Vagina (tissue), 2 donors: ENCODE results near the gene CDK5R2.

ENCODE experiments used
- POLR2A ChIP-seq, 2 donors: fragments of 450-650 bp; IDR thresholded peaks; one replicate each; pipeline ENCODE4 v1.6.1; 2017; ENCODE audit warnings: antibody characterized with exemption in 2 of 2, mild to moderate bottlenecking in 2 of 2, moderate library complexity in 2 of 2
- POLR2AphosphoS5 ChIP-seq, 2 donors: sonication (generic); formaldehyde crosslinking; IDR thresholded peaks; one replicate each; pipeline ENCODE4 v1.9.0; 2017; ENCODE audit warnings: antibody characterized with exemption in 2 of 2, mild to moderate bottlenecking in 2 of 2, low read depth in 1 of 2; ENCODE audit not compliant: insufficient read depth in 1 of 2
- TF ChIP-seq, protein P1 (sequence below), 3 experiments: fragments of 450-650 bp in 2 of 3; fragments of 200-600 bp in 1 of 3; sonication (generic) in 1 of 3; IDR thresholded peaks; one replicate each; pipeline ENCODE4 v1.5.1; 2017 to 2019; ENCODE audit warnings: antibody characterized with exemption in 3 of 3, mild to moderate bottlenecking in 2 of 3, moderate library complexity in 2 of 3

DNA sequence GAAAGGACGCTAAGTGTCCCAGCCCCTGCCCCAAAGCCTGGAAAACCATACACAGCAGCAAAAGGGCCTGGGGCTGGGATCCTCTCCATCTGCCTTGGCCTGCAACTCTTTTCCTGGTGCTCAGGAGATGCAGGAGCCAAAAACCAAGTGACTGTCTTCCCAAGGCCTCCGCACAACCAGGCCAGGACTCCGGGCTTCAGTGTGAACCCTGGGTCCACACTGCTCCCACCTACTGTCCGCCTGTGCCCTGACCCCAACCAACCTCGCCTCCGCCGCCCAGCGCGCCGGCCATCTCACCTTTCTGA, 24.4 kb downstream of the CDK5R2 start:
- TF ChIP-seq POLR2A (IDR thresholded peaks at IDR 0.05) (no peak), POLR2AphosphoS5 (IDR thresholded peaks at IDR 0.05; ENCODE audit: insufficient read depth in 1 of 2, low read depth in 1 of 2) (no peak)
- TF ChIP-seq, protein P1, sequence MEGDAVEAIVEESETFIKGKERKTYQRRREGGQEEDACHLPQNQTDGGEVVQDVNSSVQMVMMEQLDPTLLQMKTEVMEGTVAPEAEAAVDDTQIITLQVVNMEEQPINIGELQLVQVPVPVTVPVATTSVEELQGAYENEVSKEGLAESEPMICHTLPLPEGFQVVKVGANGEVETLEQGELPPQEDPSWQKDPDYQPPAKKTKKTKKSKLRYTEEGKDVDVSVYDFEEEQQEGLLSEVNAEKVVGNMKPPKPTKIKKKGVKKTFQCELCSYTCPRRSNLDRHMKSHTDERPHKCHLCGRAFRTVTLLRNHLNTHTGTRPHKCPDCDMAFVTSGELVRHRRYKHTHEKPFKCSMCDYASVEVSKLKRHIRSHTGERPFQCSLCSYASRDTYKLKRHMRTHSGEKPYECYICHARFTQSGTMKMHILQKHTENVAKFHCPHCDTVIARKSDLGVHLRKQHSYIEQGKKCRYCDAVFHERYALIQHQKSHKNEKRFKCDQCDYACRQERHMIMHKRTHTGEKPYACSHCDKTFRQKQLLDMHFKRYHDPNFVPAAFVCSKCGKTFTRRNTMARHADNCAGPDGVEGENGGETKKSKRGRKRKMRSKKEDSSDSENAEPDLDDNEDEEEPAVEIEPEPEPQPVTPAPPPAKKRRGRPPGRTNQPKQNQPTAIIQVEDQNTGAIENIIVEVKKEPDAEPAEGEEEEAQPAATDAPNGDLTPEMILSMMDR (IDR thresholded peaks at IDR 0.05), result no peak
